NCI-H82 treated with DMSO at 0.1 percent for 48 hours (cell line): ENCODE results near the gene TOR3A.
"Not testable (repeated sequence)": the region's sequence is repeated elsewhere in the genome, so short reads cannot be mapped to it uniquely, and the experiment has no call there.

ENCODE experiments used
- DNase-seq: peaks from one replicate; lab custom pipeline; 2025; ENCODE audit not compliant: unreplicated experiment; lab: John Stamatoyannopoulos, UW

TOR3A gene, protein sequence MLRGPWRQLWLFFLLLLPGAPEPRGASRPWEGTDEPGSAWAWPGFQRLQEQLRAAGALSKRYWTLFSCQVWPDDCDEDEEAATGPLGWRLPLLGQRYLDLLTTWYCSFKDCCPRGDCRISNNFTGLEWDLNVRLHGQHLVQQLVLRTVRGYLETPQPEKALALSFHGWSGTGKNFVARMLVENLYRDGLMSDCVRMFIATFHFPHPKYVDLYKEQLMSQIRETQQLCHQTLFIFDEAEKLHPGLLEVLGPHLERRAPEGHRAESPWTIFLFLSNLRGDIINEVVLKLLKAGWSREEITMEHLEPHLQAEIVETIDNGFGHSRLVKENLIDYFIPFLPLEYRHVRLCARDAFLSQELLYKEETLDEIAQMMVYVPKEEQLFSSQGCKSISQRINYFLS

DNA sequence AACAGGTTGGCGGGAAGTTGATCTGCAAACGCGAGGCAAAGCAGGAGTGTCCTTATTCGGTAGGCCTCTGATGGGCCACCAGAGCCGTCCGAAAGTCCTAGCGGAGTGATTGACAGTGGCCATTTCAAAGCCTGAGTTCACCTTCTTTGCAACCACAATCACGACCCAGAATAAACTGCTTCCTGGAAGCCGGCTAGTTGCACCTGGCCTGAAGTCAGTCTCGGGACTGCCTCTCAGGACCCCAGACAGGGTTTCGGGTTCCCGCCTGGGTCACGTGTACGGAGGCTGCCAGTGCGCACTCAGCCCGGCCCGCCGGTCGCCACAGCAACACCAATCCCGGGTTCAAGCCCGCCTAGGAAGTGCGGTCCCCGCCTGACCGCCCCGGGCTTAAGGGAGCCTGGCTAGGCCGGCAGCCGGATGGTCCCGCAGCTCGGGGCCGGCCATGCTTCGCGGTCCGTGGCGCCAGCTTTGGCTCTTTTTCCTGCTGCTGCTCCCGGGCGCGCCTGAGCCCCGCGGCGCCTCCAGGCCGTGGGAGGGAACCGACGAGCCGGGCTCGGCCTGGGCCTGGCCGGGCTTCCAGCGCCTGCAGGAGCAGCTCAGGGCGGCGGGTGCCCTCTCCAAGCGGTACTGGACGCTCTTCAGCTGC lies at the start of gene TOR3A:
TSS of gene TOR3A (plus strand) at position 384 of the 646 bp plus-strand sequence. CDS start at position 443, 59 bp downstream.
- DNase-seq: peak; percentile 45

- no peak for DNase-seq
These were observed 47.1 kb upstream of the TOR3A start for GRCh38 chr1:179034720-179035119.

GRCh38 chr1:179036844-179037465 lies 44.9 kb upstream of the TOR3A start:
- no peak for DNase-seq

DNA sequence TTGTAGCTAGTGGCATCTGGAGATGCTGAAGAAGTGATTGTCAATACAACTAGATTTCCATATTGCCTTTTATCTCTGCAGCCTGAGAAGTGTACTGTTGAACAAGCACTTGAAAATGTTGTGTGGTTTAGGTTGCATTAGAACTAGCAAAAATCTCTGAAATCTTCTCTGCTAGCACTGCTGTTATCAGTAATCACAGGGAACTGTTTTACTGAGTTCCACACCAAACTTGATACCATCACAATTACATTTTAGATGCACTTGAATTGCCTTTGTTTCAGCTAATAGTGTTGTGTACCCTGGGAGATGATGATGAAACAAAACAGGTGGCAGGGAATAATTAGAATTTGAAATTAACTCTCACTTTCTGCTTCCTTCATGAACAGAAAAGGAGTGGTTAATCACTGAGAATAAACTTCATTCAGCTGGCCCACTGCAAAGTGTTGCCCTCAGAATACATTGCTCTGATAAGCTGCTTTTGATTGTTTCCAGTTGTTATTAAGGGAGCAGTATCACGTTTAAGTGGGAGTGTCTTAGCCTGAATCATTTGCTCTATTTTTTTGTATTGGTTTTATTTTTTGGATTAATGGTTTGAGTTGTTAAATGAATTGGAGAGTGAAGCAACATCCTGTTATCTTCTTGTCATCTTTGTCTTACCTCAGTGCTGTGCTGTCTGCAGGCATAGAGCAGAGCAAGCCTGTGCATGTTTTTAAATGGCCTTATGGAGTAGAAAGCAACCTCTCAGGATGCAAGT lies 43.2 kb upstream of the TOR3A start:
- no peak for DNase-seq

DNA sequence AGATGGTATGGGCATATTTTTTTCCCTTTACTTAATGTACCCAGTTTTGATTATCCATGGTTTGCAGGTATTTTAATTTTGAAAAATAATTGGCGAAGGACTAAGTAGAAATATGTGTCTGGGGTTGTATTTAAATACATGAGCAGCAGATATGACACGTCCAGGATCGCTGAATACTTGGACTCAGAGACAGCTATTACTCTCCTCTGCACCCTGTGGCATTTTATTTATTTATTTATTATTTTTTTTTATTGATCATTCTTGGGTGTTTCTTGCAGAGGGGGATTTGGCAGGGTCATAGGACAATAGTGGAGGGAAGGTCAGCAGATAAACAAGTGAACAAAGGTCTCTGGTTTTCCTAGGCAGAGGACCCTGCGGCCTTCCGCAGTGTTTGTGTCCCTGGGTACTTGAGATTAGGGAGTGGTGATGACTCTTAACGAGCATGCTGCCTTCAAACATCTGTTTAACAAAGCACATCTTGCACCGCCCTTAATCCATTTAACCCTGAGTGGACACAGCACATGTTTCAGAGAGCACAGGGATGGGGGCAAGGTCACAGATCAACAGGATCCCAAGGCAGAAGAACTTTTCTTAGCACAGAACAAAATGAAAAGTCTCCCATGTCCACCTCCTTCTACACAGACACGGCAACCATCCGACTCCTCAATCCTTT lies 42.2 kb upstream of the TOR3A start:
- not testable (repeated sequence) for DNase-seq

- not testable (repeated sequence) for DNase-seq
These were observed 41.7 kb upstream of the TOR3A start for GRCh38 chr1:179040175-179040551.

DNA sequence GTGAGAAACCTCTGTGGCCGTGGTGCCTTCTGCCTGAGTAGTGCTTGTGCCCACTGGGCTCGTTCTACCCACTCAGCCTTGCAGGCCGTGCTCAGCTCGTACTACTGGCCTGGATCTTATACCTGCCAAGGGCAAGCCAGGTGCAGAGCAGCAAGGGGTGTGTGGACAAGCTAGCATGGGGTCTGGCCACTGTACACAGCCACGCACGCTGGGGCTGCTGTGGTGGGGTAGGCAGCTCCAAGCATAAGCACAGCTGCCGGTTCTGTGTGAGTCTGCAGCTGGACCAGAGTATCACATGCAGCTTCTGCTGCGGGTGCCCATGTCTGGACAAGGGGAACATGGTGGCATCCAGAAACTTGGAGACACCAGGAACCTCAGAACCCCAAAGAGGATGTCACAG lies 39.8 kb upstream of the TOR3A start:
- DNase-seq: no peak

- no peak for DNase-seq
These were observed 39.2 kb upstream of the TOR3A start for GRCh38 chr1:179042700-179043099.

DNA sequence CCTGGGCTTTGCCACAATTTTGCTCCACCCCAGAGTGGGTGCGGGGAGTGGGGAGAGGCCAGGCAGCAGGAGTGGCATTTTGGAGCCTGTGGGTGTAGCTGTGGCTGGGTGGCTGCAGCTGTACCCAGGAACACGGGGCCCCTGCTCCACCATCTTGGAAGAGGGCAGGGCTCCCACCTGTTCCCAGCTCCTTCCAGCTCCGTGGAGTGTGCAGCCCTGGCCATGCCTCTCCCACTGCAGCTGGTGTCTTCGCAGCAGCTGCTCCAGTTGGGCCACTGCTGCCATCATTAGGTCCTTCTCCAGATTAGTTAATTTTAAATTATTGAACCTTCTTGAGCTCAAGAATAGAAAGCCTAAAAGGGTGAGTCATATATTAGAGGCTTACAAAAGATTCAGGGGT lies 38.6 kb upstream of the TOR3A start:
- DNase-seq: no peak

GRCh38 chr1:179043907-179044306 lies 38.0 kb upstream of the TOR3A start:
- DNase-seq: no peak

- DNase-seq: no peak
These were observed 34.8 kb upstream of the TOR3A start for GRCh38 chr1:179046808-179047635.

DNA sequence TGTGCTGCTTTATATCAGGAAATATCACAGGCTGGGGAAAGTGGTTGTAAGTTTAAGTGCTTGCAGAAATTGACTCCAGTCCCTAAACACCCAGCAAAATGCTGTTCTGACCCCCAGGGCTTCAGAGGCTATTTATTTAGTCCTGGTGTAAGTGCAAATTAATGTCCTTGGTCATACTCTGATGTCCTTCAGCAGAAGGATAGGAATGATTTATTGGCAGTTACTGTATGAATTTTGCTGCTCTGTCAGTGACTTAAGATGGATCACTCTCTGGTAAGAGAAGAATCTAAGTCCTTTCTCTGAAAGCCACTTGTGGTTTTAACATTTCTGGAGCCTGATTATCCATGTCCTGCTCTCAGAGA lies 34.3 kb upstream of the TOR3A start:
- no peak for DNase-seq

DNA sequence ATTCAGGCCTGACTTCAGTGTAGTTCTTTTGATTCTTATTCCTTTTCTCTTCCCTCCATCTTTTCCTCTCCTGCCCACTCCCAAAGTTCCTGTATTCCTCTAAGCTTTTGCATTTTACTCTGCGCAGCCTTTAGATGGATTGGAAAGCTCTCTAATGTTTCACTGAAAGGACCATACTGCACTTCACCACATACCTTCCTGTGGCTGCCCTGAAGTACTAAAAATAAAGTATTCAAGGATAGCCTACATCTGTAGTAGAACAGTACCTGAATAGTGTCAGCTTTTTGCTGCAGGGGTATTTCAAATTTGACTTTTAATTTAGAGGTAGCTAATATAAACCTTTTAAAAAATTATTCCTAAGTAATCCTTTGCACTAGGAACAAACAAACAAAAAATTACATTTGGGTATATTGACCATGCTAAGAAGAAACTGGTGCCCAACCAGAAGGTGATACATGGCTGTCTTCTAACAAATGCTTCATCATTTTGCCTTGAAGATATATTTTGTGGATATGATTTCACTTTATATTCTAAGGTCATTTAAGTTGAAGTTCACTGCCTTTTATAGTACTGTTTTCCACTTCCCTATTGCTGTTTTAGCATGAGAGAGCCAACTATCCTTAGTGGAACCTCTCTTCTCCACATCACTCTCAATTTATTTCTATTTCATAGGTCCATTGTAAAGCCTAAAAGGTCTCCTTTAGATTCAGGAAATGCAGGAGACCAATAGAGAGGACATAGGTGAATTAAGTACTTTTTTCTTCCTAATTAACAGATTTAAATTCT lies 33.3 kb upstream of the TOR3A start:
- no peak for DNase-seq

- no peak for DNase-seq
These were observed 29.1 kb upstream of the TOR3A start for GRCh38 chr1:179052776-179053175.

DNA sequence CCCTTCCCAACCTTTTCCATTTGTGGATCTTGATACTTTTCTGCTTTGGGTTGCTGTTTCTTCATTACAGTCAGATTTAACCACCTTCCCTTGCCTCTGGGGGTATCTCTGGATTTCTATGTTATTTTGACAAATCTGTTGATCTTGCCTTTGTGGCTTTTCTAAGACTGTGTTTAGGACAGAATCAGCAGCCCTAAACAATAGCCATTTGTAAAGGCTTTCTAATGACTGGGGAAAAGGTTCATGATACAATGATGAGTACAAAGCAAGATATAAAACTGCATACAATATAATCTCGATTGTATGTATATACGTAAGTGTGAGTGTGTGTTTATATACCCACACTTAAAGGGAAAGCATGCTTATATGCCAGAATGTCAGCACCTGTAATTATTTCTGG lies 28.4 kb upstream of the TOR3A start:
- DNase-seq: no peak

- no peak for DNase-seq
These were observed 25.9 kb upstream of the TOR3A start for GRCh38 chr1:179055937-179056336.

- no peak for DNase-seq
These were observed 23.1 kb upstream of the TOR3A start for GRCh38 chr1:179058487-179059483.
